Posterior cingulate gyrus (tissue), 11 donors: ENCODE data around the gene ART5.
"Not testable (repeated sequence)": the region's sequence is repeated elsewhere in the genome, so short reads cannot be mapped to it uniquely, and the experiment has no call there.

Source experiments
- DNase-seq, 10 donors: peaks; one replicate each; pipeline versions ENCODE4 v3.0.0 to v3.0.0-alpha.2; 2020 to 2021; ENCODE audit warnings: mixed read lengths in 3 of 10
- intact Hi-C: fragments of 100-400 bp; cut with DNase I; formaldehyde crosslinking; loops from one replicate; pipeline ENCODE4 v1.15.1; 2023

ART5 gene

GRCh38 chr11:3626250-3626960 is 15.4 kb downstream of the ART5 start:
- intact Hi-C loops, result no loop called here
- DNase-seq, result peak in 8 of 10 donors; percentile 18 to 89 (median 30)

- intact Hi-C loops, result no loop called here
- peak in 3 of 10 donors; percentile 12 to 52 (median 48) for DNase-seq
Observed at GRCh38 chr11:3623767-3624458, 17.9 kb downstream of the ART5 start.

GRCh38 chr11:3623121-3623520 is 18.7 kb downstream of the ART5 start:
- DNase-seq, result peak in 2 of 10 donors; percentile 26 to 61
- intact Hi-C loops, result no loop called here

- intact Hi-C loops, result no loop called here
- peak in 3 of 10 donors; percentile 37 to 52 (median 48) for DNase-seq
Observed at GRCh38 chr11:3622521-3622920, 19.3 kb downstream of the ART5 start.

GRCh38 chr11:3617990-3618389 is 23.8 kb downstream of the ART5 start:
- DNase-seq, result peak in 1 of 10 donors; percentile 52

GRCh38 chr11:3616721-3617460 is 24.9 kb downstream of the ART5 start:
- DNase-seq, result peak in 1 of 10 donors; percentile 81
- intact Hi-C loops, result no loop called here

More at GRCh38 chr11:3617990-3618389, 23.8 kb downstream of the ART5 start:
- intact Hi-C loops, result no loop called here

GRCh38 chr11:3615998-3616397 is 25.8 kb downstream of the ART5 start:
- DNase-seq, result peak in 1 of 10 donors; percentile 42
- intact Hi-C loops, result no loop called here

- DNase-seq, result no peak
Observed at GRCh38 chr11:3614742-3615171, 27.0 kb downstream of the ART5 start.

GRCh38 chr11:3613998-3614741 is 27.6 kb downstream of the ART5 start:
- DNase-seq, result no peak
- intact Hi-C loops, result no loop called here

More at GRCh38 chr11:3614742-3615171, 27.0 kb downstream of the ART5 start:
- intact Hi-C loops, result no loop called here

- intact Hi-C loops, result no loop called here
Observed at GRCh38 chr11:3611976-3612678, 29.7 kb downstream of the ART5 start.

GRCh38 chr11:3610846-3611245 is 30.9 kb downstream of the ART5 start:
- no peak for DNase-seq
- intact Hi-C loops, result no loop called here

More at GRCh38 chr11:3611976-3612678, 29.7 kb downstream of the ART5 start:
- DNase-seq, result no peak

GRCh38 chr11:3609416-3610265 is 32.2 kb downstream of the ART5 start:
- intact Hi-C loops, result no loop called here
- DNase-seq, result no peak

- no peak for DNase-seq
- intact Hi-C loops, result no loop called here
Observed at GRCh38 chr11:3605771-3606203, 36.0 kb downstream of the ART5 start.

GRCh38 chr11:3605283-3605662 is 36.5 kb downstream of the ART5 start:
- intact Hi-C loops, result no loop called here
- DNase-seq, result no peak

- DNase-seq, result no peak
- intact Hi-C loops, result no loop called here
Observed at GRCh38 chr11:3604167-3604566, 37.6 kb downstream of the ART5 start.

GRCh38 chr11:3600201-3600600 is 41.6 kb downstream of the ART5 start:
- intact Hi-C loops, DNase-seq: not testable (repeated sequence)

GRCh38 chr11:3597743-3598142 is 44.0 kb downstream of the ART5 start:
- DNase-seq, intact Hi-C loops: not testable (repeated sequence)

GRCh38 chr11:3591326-3591725 is 50.5 kb downstream of the ART5 start:
- DNase-seq, intact Hi-C loops: not testable (repeated sequence)

- DNase-seq, intact Hi-C loops: not testable (repeated sequence)
Observed at GRCh38 chr11:3590193-3590592, 51.6 kb downstream of the ART5 start.
